Measurements from ENCODE around the gene AQP3. TPM values are rescaled to one million over a fixed set of nuclear protein-coding genes. Genes with fewer than 3 reads are reported as not detected.

AQP3 gene
- total and polyA plus RNA-seq, 2 of the 8 experiments (the other 6 are each of a cell fraction or from before 2014, with no cell fraction given) = 2.6 to 7.6 TPM

DNA sequence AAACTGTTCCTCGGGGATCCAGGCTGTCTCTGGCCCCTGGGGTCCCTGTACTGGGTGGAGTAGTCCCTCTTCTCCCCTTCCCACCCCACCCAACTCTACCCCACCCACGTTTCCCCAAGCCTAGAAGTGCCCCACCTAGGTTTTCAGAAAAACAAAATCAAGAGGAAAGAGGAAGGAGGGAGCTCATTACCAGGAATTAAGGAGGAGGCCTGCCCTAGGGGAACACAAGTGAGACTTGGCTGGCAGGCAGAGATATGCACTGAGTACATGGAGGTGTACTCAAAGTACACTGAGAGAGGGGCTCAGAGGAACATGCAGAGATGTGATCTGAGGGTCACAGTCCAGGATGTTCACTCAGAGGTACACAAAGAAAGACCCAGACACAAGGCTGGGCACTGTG, 10.2 kb downstream of the AQP3 start:
- CTCF ChIA-PET (ENCODE audit: partially characterized antibody) = interaction anchor here (1.0 to 9.1 kb wide), 8 partner anchors 11 to 185 kb away, joined by 3 to 63 read pairs (median 6); partner anchors contain the start of gene AQP3
- FAIRE-seq (no peak), DNase-seq (ENCODE audit: low read depth in 1 of 2, low spot score in 2 of 2) (no peak)
- Histone ChIP-seq H3K56ac (replicated peaks; ENCODE audit: insufficient read length, low read depth, low read length) (no peak overlapping the region), H3K4me3 (ENCODE audit: extremely low read depth in 1 of 4, insufficient read depth in 2 of 4, low read depth in 3 of 4, low read length in 4 of 4) (no peak overlapping the region), H3K9ac (replicated peaks in 1 of 4; ENCODE audit: extremely low read depth in 1 of 4, low read depth in 3 of 4, low read length in 3 of 4) (no peak overlapping the region), H3K23ac (ENCODE audit: insufficient read length) (no peak overlapping the region), H2BK15ac (ENCODE audit: low read length) (no peak overlapping the region), H3K4me1 (replicated peaks in 1 of 4; ENCODE audit: control insufficient read depth in 3 of 4, insufficient read depth in 4 of 4, low read length in 3 of 4) (peaks cover 0 to 5% (median 0%) of the 10 kb centered on the region in 4 experiments; a peak in 3 of 7 replicates), H3K27ac (ENCODE audit: low read depth, low read length) (no peak overlapping the region), H3K18ac (ENCODE audit: extremely low read depth, low read length) (no peak overlapping the region), H4K5ac (ENCODE audit: insufficient read length, low read depth, low read length) (no peak overlapping the region), H4K91ac (replicated peaks; ENCODE audit: insufficient read length, low read length) (no peak overlapping the region), H3K79me1 (ENCODE audit: low read depth, low read length) (no peaks in the 10 kb centered on the region), H3K14ac (ENCODE audit: insufficient read length) (no peak overlapping the region), H2BK20ac (ENCODE audit: low read length) (no peak overlapping the region), H3K4me2 (ENCODE audit: insufficient read depth in 1 of 2, low read depth in 2 of 2, low read length in 2 of 2) (no peak overlapping the region), H2BK120ac (replicated peaks; ENCODE audit: low read depth, low read length) (no peak overlapping the region), H3K36me3 (ENCODE audit: control insufficient read depth in 2 of 4, insufficient read depth in 4 of 4, low read length in 3 of 4) (no peaks in the 10 kb centered on the region), H4K20me1 (replicated peaks in 1 of 2; ENCODE audit: control insufficient read depth in 1 of 2, insufficient read depth in 2 of 2, low read length in 2 of 2) (no peaks in the 10 kb centered on the region), H2AFZ (ENCODE audit: low read length) (no peak overlapping the region), H4K8ac (ENCODE audit: extremely low read depth, insufficient read depth, low read length) (no peak overlapping the region), H2BK12ac (ENCODE audit: low read depth, low read length) (no peak overlapping the region), H3K4ac (replicated peaks; ENCODE audit: insufficient read length, low read depth, low read length) (no peak overlapping the region), H3K9me3 (ENCODE audit: insufficient read depth in 2 of 2, low read depth in 1 of 2, low read length in 1 of 2) (no peaks in the 10 kb centered on the region), H3K79me2 (ENCODE audit: control insufficient read depth in 1 of 2, insufficient read depth in 2 of 2, low read length in 2 of 2) (no peaks in the 10 kb centered on the region), H2BK5ac (ENCODE audit: low read depth, low read length) (no peak overlapping the region), H3K27me3 (replicated peaks in 1 of 4; ENCODE audit: control insufficient read depth in 3 of 4, extremely low read depth in 1 of 4, insufficient read depth in 3 of 4, low read length in 3 of 4) (no peaks in the 10 kb centered on the region; a peak in 1 of 7 replicates), H2AK5ac (ENCODE audit: low read depth, low read length) (no peak overlapping the region), H3K23me2 (ENCODE audit: low read depth, low read length) (no peaks in the 10 kb centered on the region)
- TF ChIP-seq PHF8 (conservative IDR thresholded peaks at IDR 0.05; ENCODE audit: low read depth, low read length) = no peak
- no peak for TF ChIP-seq RBBP5 (IDR thresholded peaks at IDR 0.05; ENCODE audit: borderline replicate concordance, low read depth, low read length)
- TF ChIP-seq CTBP2 (IDR thresholded peaks at IDR 0.05; ENCODE audit: borderline replicate concordance, insufficient read depth, insufficient read length, low read length) = no peak
- WGBS, 2 experiments (ENCODE audit: extremely low coverage in 1 of 2, insufficient coverage in 1 of 2, insufficient read length in 1 of 2, insufficient replicate concordance in 2 of 2, low coverage in 1 of 2, low lambda C conversion rate in 2 of 2, missing lambda C conversion rate in 1 of 2) = no CpG with 5 or more reads among the region's 2 CpGs
- POLR2A ChIA-PET (ENCODE audit: partially characterized antibody) = no interaction called here
